IMR-90 (cell line): Measurements from ENCODE around the gene ZFX. TPM values are rescaled to one million over a fixed set of nuclear protein-coding genes. Genes with fewer than 3 reads are reported as not detected.

Experiments used
- ATAC-seq: fragments of 200-7000 bp; cut with Tn5 transposase; 2 replicates; pipeline ENCODE4 v1.9.1; 2020; ENCODE audit warnings: low read depth, mild to moderate bottlenecking, moderate library complexity
- BruUV-seq: library from RNA; stranded (reverse); fragments of 400-500 nt; replicated peaks from 2 replicates; lab custom pipeline; 2021; lab: Mats Ljungman, UMichigan
- CTCF ChIA-PET: fragments of 300-600 bp; formaldehyde crosslinking; extraction: SDS; loops from one replicate; lab custom pipeline; 2021; ENCODE audit warnings: antibody characterized with exemption; lab: Yijun Ruan, JAX
- POLR2A ChIA-PET: fragments of 300-600 bp; sonication (Branson Sonifier 250); formaldehyde crosslinking; loops from one replicate; lab custom pipeline; 2022; ENCODE audit warnings: antibody characterized with exemption; ENCODE audit not compliant: unreplicated experiment; lab: Charles Lee
- DNase-seq: peaks from one replicate; pipeline ENCODE4 v3.0.0; 2013
- H2AFZ ChIP-seq: replicated peaks from 2 replicates; pipeline ENCODE3; 2013; ENCODE audit warnings: low read length, mild to moderate bottlenecking; ENCODE audit not compliant: poor library complexity
- H2AK5ac ChIP-seq: 2 replicates; pipeline ENCODE4 v1.6.1; 2013; ENCODE audit warnings: low read depth, low read length, inconsistent platforms
- H2AK9ac ChIP-seq: replicated peaks from 2 replicates; pipeline ENCODE3; 2013; ENCODE audit warnings: mild to moderate bottlenecking, low read depth, low read length, moderate library complexity; ENCODE audit not compliant: poor library complexity
- H2BK120ac ChIP-seq: 2 replicates; pipeline ENCODE4 v1.6.1; 2013; ENCODE audit warnings: low read depth, low read length, inconsistent platforms
- H2BK15ac ChIP-seq: 3 replicates; pipeline ENCODE4 v1.6.1; 2013; ENCODE audit warnings: low read depth, low read length, inconsistent platforms
- H2BK20ac ChIP-seq: 2 replicates; pipeline ENCODE4 v1.6.1; 2013; ENCODE audit warnings: low read depth, mild to moderate bottlenecking, inconsistent platforms, low read length, moderate library complexity
- H2BK5ac ChIP-seq: 2 replicates; pipeline ENCODE4 v1.6.1; 2013; ENCODE audit warnings: mild to moderate bottlenecking, low read depth, low read length, inconsistent platforms; ENCODE audit not compliant: poor library complexity, severe bottlenecking
- H3K14ac ChIP-seq: replicated peaks from 2 replicates; pipeline ENCODE4 v1.6.1; 2013; ENCODE audit warnings: low read depth, low read length, inconsistent platforms
- H3K18ac ChIP-seq: 2 replicates; pipeline ENCODE4 v1.6.1; 2013; ENCODE audit warnings: low read depth, low read length, control low read depth
- H3K23ac ChIP-seq: 2 replicates; pipeline ENCODE4 v1.6.1; 2013; ENCODE audit warnings: low read depth, low read length, inconsistent platforms
- H3K27ac ChIP-seq: 2 replicates; pipeline ENCODE4 v1.5.1; 2013; ENCODE audit warnings: mild to moderate bottlenecking, control low read depth, low read length; ENCODE audit not compliant: insufficient read depth
- H3K27me3 ChIP-seq: 2 replicates; pipeline ENCODE4 v1.6.1; 2013; ENCODE audit warnings: low read length; ENCODE audit not compliant: control insufficient read depth, insufficient read depth
- H3K36me3 ChIP-seq: 2 replicates; pipeline ENCODE4 v1.6.1; 2013; ENCODE audit warnings: low read length, mixed read lengths; ENCODE audit not compliant: control insufficient read depth, insufficient read depth
- H3K4ac ChIP-seq: 2 replicates; pipeline ENCODE4 v1.6.1; 2013; ENCODE audit warnings: low read depth, low read length, inconsistent platforms
- H3K4me1 ChIP-seq: 2 replicates; pipeline ENCODE4 v1.6.1; 2013; ENCODE audit warnings: low read length, mixed read lengths; ENCODE audit not compliant: control insufficient read depth, insufficient read depth
- H3K4me2 ChIP-seq: 2 replicates; pipeline ENCODE4 v1.6.1; 2013; ENCODE audit warnings: low read depth, mild to moderate bottlenecking, control low read depth, low read length, moderate library complexity
- H3K4me3 ChIP-seq: 2 replicates; pipeline ENCODE4 v1.5.1; 2013; ENCODE audit warnings: low read depth, mild to moderate bottlenecking, control low read depth, low read length, moderate library complexity; ENCODE audit not compliant: insufficient read depth
- H3K56ac ChIP-seq: 2 replicates; pipeline ENCODE4 v1.6.1; 2013; ENCODE audit warnings: low read length, inconsistent platforms; ENCODE audit not compliant: insufficient read depth; ENCODE audit errors: extremely low read depth
- H3K79me1 ChIP-seq, 2 experiments: 2 replicates each; pipeline ENCODE4 v1.6.1; 2013; ENCODE audit warnings: low read length in 2 of 2, inconsistent platforms in 1 of 2, low read depth in 1 of 2
- H3K9ac ChIP-seq: 2 replicates; pipeline ENCODE4 v1.6.1; 2013; ENCODE audit warnings: low read depth, low read length, control low read depth
- H3K9me1 ChIP-seq: 2 replicates; pipeline ENCODE4 v1.6.1; 2013; ENCODE audit warnings: low read length, inconsistent platforms; ENCODE audit not compliant: insufficient read depth
- H3K9me3 ChIP-seq: 2 replicates; pipeline ENCODE4 v1.6.1; 2013; ENCODE audit warnings: low read length; ENCODE audit not compliant: control insufficient read depth, insufficient read depth
- H4K20me1 ChIP-seq: 2 replicates; pipeline ENCODE4 v1.6.1; 2013; ENCODE audit warnings: low read length, inconsistent platforms; ENCODE audit not compliant: insufficient read depth
- H4K5ac ChIP-seq: 2 replicates; pipeline ENCODE4 v1.6.1; 2013; ENCODE audit warnings: mild to moderate bottlenecking, low read depth, low read length, control low read depth
- H4K8ac ChIP-seq, 2 experiments: 2 replicates each; pipeline ENCODE4 v1.6.1; 2013; ENCODE audit warnings: low read depth in 2 of 2, low read length in 2 of 2, control low read depth in 1 of 2, inconsistent platforms in 1 of 2
- H4K91ac ChIP-seq: 2 replicates; pipeline ENCODE4 v1.6.1; 2013; ENCODE audit warnings: low read depth, low read length, inconsistent platforms; ENCODE audit not compliant: insufficient read depth
- BHLHE40 ChIP-seq: fragments of 150-350 bp; IDR thresholded peaks from 2 replicates; pipeline ENCODE4 v1.6.1; 2016; ENCODE audit warnings: mild to moderate bottlenecking, low read depth, low read length
- CHD1 ChIP-seq: IDR thresholded peaks from 2 replicates; pipeline ENCODE4 v1.6.1; 2012; ENCODE audit warnings: low read depth, low read length, improper control_type of control experiment
- FOS ChIP-seq: fragments of 150-350 bp; IDR thresholded peaks from 2 replicates; pipeline ENCODE4 v1.6.1; 2016; ENCODE audit warnings: low read depth, low read length
- MAZ ChIP-seq: IDR thresholded peaks from 2 replicates; pipeline ENCODE4 v1.6.1; 2012; ENCODE audit warnings: low read depth, mild to moderate bottlenecking, low read length, improper control_type of control experiment, moderate library complexity, borderline replicate concordance
- MXI1 ChIP-seq: IDR thresholded peaks from 2 replicates; pipeline ENCODE4 v1.6.1; 2012; ENCODE audit warnings: low read depth, mild to moderate bottlenecking, low read length, moderate library complexity, borderline replicate concordance
- NFE2L2 ChIP-seq: fragments of 150-350 bp; IDR thresholded peaks from 2 replicates; pipeline ENCODE4 v1.6.1; 2016; ENCODE audit warnings: low read depth, mild to moderate bottlenecking, low read length
- POLR2A ChIP-seq: IDR thresholded peaks from 2 replicates; pipeline ENCODE4 v1.6.1; 2012; ENCODE audit warnings: mild to moderate bottlenecking, low read depth, low read length
- RAD21 ChIP-seq: IDR thresholded peaks from 2 replicates; pipeline ENCODE4 v1.6.1; 2012; ENCODE audit warnings: low read length, improper control_type of control experiment
- SMC3 ChIP-seq: fragments of 150-350 bp; IDR thresholded peaks from 2 replicates; pipeline ENCODE4 v1.6.1; 2016; ENCODE audit warnings: low read depth, mild to moderate bottlenecking, antibody characterized with exemption, low read length, moderate library complexity
- WGBS, 2 experiments: methylation state at CpG; one replicate each; pipeline versions ENCODE4 v1.1.5 to v1.1.7; 2013; ENCODE audit warnings: missing lambda C conversion rate in 2 of 2; ENCODE audit not compliant: insufficient read length in 1 of 2; ENCODE audit errors: extremely low coverage in 2 of 2; 5-methylcytosine and 5-hydroxymethylcytosine counted together
- dilution Hi-C: fragments of 300-500 bp; cut with HindIII; formaldehyde crosslinking; loops from one replicate; pipeline ENCODE4 v1.14.3; 2018; ENCODE audit warnings: low sequenced_read_pairs; ENCODE audit not compliant: unreplicated experiment
- in situ Hi-C: fragments of 300-500 bp; cut with MboI; formaldehyde crosslinking; loops from 3 replicates; pipeline ENCODE4 v1.14.3; 2019; ENCODE audit warnings: low sequenced_read_pairs, inconsistent platforms, mixed read lengths
- intact Hi-C: fragments of 100-400 bp; cut with micrococcal nuclease; formaldehyde crosslinking; loops from 2 replicates; pipeline ENCODE4 v1.10.0; 2022
- polyA plus RNA-seq, 3 experiments: library from polyadenylated mRNA; depleted of rRNA; stranded (reverse); fragments of >200 nt; gene quantifications; 2 replicates each; pipeline ENCODE4 v1.2.3, GENCODE V29; 2012; ENCODE audit warnings: low replicate concordance in 1 of 3
- total RNA-seq: library from RNA; depleted of rRNA; stranded (reverse); fragments of >200 nt; gene quantifications from 2 replicates; pipeline ENCODE4 v1.2.3, GENCODE V29; 2012

ZFX gene
- total and polyA plus RNA-seq, 2 of the 4 experiments (the other 2 are of a cell fraction), result 16.0 to 99.3 TPM

GRCh38 chrX:24253030-24253429, 103.5 kb downstream of the ZFX start:
- Histone ChIP-seq H3K56ac (no peak overlapping the region), H4K5ac (no peak overlapping the region), H4K91ac (no peak overlapping the region), H2BK20ac (no peak overlapping the region), H2AK5ac (no peak overlapping the region), H2AFZ (no peak overlapping the region), H3K27ac (no peak overlapping the region), H3K14ac (no peak overlapping the region), H4K20me1 (no peaks in the 10 kb centered on the region), H3K18ac (no peak overlapping the region), H3K9me3 (no peaks in the 10 kb centered on the region), H2BK120ac (no peak overlapping the region), H3K23ac (no peak overlapping the region), H3K9ac (no peak overlapping the region), H3K9me1 (no peaks in the 10 kb centered on the region), H3K4me3 (no peak overlapping the region), H2BK5ac (no peak overlapping the region), H3K79me1 (no peaks in the 10 kb centered on the region), H3K4ac (no peak overlapping the region), H4K8ac (no peak overlapping the region), H3K4me1 (no peaks in the 10 kb centered on the region), H3K36me3 (no peaks in the 10 kb centered on the region), H2AK9ac (no peak overlapping the region), H3K27me3 (peaks cover 12% of the 10 kb centered on the region), H2BK15ac (no peak overlapping the region), H3K4me2 (no peak overlapping the region)
- ChIA-PET POLR2A (no interaction called here), CTCF (interaction anchor here (0.6 kb wide), 1 partner anchor 48 kb away, joined by 3 read pairs; no protein-coding TSS in a partner anchor)
- in situ Hi-C loops, result loop anchor here (10.0 kb wide), 1 partner anchor 892 kb away; no protein-coding TSS in a partner anchor
- no TSS peak for BruUV-seq
- ATAC-seq (no peak), DNase-seq (no peak)
- dilution Hi-C loops, result no loop called here
- TF ChIP-seq SMC3 (no peak), FOS (no peak), RAD21 (no peak), NFE2L2 (no peak), CHD1 (no peak), MAZ (no peak), BHLHE40 (no peak), MXI1 (no peak), POLR2A (no peak)
- no CpG with 5 or more reads among the region's 3 CpGs for WGBS, 2 experiments
- intact Hi-C loops, result no loop called here
